ENCODE data around the gene NAALADL1. TPM values are rescaled to one million over a fixed set of nuclear protein-coding genes. Genes with fewer than 3 reads are reported as not detected.

Gene NAALADL1
- total and polyA plus RNA-seq, 2 of the 4 experiments (the other 2 are of a cell fraction) = 3.8 to 5.8 TPM

DNA sequence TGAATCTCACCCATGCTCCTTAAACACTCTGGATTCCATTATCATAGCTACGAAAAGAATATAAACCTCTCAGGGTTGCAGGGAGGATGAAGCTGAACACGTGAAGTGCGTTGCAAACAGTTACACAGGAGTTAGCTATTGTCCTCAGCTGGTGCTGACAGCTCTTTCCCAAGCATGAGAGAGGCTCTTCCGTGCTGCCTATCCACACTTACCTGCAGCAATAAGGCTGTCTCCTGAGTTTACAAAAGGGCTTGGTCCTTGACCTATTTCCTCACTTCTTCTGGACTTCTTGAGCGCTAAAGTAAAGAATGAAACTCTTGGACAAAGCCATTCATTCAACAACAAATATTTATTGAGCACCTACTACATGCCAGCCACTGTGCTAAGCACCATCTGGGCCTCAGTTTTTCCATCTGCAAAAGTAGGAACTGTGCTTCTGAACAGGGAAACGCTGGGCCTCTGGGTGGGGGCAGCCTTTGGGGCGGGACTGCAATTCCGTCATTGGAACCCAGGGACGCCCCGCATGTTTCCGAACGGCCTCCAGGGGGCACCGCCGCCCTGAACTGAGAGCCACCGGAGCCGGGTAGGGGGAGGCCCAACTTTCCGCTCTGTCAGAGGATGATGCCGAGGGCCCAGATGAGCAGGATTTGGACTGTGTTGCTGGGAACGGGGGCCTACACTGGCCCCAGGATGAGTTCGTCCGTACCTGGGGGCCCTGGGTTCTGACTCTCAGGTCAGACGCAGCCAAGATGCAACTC is 45.0 kb downstream of the NAALADL1 start (continued):
- TF ChIP-seq, protein P1, sequence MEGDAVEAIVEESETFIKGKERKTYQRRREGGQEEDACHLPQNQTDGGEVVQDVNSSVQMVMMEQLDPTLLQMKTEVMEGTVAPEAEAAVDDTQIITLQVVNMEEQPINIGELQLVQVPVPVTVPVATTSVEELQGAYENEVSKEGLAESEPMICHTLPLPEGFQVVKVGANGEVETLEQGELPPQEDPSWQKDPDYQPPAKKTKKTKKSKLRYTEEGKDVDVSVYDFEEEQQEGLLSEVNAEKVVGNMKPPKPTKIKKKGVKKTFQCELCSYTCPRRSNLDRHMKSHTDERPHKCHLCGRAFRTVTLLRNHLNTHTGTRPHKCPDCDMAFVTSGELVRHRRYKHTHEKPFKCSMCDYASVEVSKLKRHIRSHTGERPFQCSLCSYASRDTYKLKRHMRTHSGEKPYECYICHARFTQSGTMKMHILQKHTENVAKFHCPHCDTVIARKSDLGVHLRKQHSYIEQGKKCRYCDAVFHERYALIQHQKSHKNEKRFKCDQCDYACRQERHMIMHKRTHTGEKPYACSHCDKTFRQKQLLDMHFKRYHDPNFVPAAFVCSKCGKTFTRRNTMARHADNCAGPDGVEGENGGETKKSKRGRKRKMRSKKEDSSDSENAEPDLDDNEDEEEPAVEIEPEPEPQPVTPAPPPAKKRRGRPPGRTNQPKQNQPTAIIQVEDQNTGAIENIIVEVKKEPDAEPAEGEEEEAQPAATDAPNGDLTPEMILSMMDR (conservative IDR thresholded peaks at IDR 0.05; ENCODE audit: low read depth, low read length) = peak; percentile 87
- no peak for TF ChIP-seq CHD1 (IDR thresholded peaks at IDR 0.05; ENCODE audit: low read depth, low read length)

DNA sequence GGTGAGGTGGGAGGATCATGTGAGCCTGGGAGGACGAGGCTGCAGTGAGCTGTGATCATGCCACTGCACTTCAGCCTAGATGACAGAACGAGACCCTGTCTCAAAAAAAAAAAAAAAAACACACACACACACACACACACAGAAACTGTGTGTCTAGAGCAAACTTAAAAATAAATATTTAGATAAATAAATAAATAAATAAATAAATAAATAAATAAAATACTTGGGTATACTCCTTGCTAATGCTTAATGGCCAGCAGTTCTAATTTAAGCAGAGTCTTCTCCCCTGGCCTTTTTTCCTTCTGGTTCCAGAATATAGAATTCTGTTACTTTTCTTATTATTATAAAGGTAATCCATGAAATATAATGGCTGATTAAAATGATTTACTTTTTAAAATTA is 49.5 kb downstream of the NAALADL1 start:
- Histone ChIP-seq H3K9ac (ENCODE audit: low read depth, low read length) (no peak overlapping the region), H3K9me1 (ENCODE audit: insufficient read depth, low read length) (peaks cover 18% of the 10 kb centered on the region), H4K5ac (ENCODE audit: low read depth, low read length) (no peak overlapping the region), H4K91ac (ENCODE audit: insufficient read depth, low read depth, low read length) (no peak overlapping the region), H2AK5ac (ENCODE audit: low read depth, low read length) (no peak overlapping the region), H3K36me3 (ENCODE audit: control insufficient read depth, insufficient read depth, low read length) (no peaks in the 10 kb centered on the region), H3K14ac (replicated peaks; ENCODE audit: low read depth, low read length) (no peak overlapping the region), H4K8ac (ENCODE audit: low read depth in 2 of 2, low read length in 2 of 2) (no peak overlapping the region), H3K79me1 (ENCODE audit: low read depth in 1 of 2, low read length in 2 of 2) (peaks cover 0 to 7% of the 10 kb centered on the region in 2 experiments; a peak in 2 of 4 replicates), H3K4me1 (ENCODE audit: control insufficient read depth, insufficient read depth, low read length) (peaks cover 8% of the 10 kb centered on the region), H2BK120ac (ENCODE audit: low read depth, low read length) (0 out of 2 replicates have a peak overlapping the region, but pooled peaks have one; percentile 27), H3K9me3 (ENCODE audit: control insufficient read depth, insufficient read depth, low read length) (no peaks in the 10 kb centered on the region), H2AK9ac (replicated peaks; ENCODE audit: low read depth, low read length, poor library complexity) (no peak overlapping the region), H3K56ac (ENCODE audit: extremely low read depth, insufficient read depth, low read length) (no peak overlapping the region), H3K4me3 (ENCODE audit: insufficient read depth, low read depth, low read length) (no peak overlapping the region), H3K23ac (ENCODE audit: low read depth, low read length) (no peak overlapping the region), H3K4ac (ENCODE audit: low read depth, low read length) (no peak overlapping the region), H3K18ac (ENCODE audit: low read depth, low read length) (no peak overlapping the region), H2AFZ (replicated peaks; ENCODE audit: low read length, poor library complexity) (no peak overlapping the region), H2BK20ac (ENCODE audit: low read depth, low read length) (no peak overlapping the region), H2BK5ac (ENCODE audit: low read depth, low read length, poor library complexity, severe bottlenecking) (no peak overlapping the region), H2BK15ac (ENCODE audit: low read depth, low read length) (no peak overlapping the region), H3K27me3 (ENCODE audit: control insufficient read depth, insufficient read depth, low read length) (no peaks in the 10 kb centered on the region), H3K4me2 (ENCODE audit: low read depth, low read length) (no peak overlapping the region), H3K27ac (ENCODE audit: insufficient read depth, low read length) (no peak overlapping the region), H4K20me1 (ENCODE audit: insufficient read depth, low read length) (no peaks in the 10 kb centered on the region)
- DNase-seq (no peak), ATAC-seq (ENCODE audit: low read depth) (no peak)
- in situ Hi-C loops (cut with MboI; ENCODE audit: low sequenced_read_pairs) (loop anchor here (5.0 to 10.0 kb wide), 2 partner anchors 87 to 164 kb away; partner anchors contain the start of genes CDC42BPG and PPP2R5B), dilution Hi-C loops (cut with HindIII; ENCODE audit: low sequenced_read_pairs, unreplicated experiment) (no loop called here), intact Hi-C loops (cut with micrococcal nuclease) (no loop called here)
- POLR2A ChIA-PET (ENCODE audit: unreplicated experiment) = no interaction called here
- WGBS, 2 experiments (ENCODE audit: extremely low coverage in 2 of 2, insufficient read length in 1 of 2) = no CpG with 5 or more reads among the region's 2 CpGs
- CTCF ChIA-PET = no interaction called here
- no TSS peak for BruUV-seq (replicated peaks)
- no peak for TF ChIP-seq MAZ (IDR thresholded peaks at IDR 0.05; ENCODE audit: borderline replicate concordance, low read depth, low read length)
- TF ChIP-seq NFE2L2 (IDR thresholded peaks at IDR 0.05; ENCODE audit: low read depth, low read length) = no peak
